GM21360 (cell line): ENCODE measurements around the gene FBXL16.

Experiments used
- ATAC-seq: cut with Tn5 transposase; IDR thresholded peaks from one replicate; pipeline ENCODE4 v1.9.1; 2021; ENCODE audit warnings: mild to moderate bottlenecking, moderate library complexity; ENCODE audit not compliant: unreplicated experiment

Gene FBXL16

GRCh38 chr16:710500-711075 is 5.0 kb upstream of the FBXL16 start:
- no peak for ATAC-seq

- ATAC-seq, result no peak
Observed at GRCh38 chr16:709566-710499, 4.2 kb upstream of the FBXL16 start.

DNA sequence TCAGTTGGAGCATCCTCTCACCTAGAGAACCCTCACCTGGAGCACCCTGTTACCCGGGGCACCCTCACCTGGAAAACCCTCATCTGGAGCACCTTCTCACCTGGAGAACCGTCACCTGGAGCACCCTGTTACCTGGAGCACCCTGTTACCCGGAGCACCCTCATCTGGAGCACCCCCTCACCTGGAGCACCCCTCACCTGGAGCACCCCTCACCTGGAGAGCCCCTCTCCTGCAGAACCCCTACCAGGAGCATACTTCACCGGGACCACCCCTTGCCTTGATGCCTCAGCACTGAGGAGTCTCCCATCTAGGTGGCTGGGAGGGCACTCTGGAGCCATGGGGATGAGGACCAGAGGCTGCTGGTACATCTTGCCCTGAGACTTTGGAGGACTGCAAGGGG is 3.4 kb upstream of the FBXL16 start:
- ATAC-seq, result no peak

DNA sequence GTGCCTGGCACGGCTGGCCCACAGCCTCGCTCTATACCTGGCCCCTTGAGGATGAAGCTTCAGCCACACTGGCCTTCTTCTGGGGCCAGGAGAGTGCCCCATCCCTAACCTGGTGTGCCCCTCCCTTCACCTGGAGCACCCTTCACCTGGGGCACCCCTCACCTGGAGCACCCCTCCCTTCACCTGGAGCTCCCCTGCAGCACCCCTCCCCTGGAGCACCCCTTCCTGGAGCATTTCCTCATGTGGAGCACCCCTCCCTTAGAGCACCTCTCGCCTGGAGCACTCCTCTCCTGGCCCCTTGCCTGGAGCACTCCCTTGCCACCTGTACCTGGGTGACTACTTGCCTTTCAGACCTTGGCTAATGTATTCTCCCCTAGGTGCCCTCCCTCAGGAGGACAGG is 2.4 kb upstream of the FBXL16 start:
- no peak for ATAC-seq

DNA sequence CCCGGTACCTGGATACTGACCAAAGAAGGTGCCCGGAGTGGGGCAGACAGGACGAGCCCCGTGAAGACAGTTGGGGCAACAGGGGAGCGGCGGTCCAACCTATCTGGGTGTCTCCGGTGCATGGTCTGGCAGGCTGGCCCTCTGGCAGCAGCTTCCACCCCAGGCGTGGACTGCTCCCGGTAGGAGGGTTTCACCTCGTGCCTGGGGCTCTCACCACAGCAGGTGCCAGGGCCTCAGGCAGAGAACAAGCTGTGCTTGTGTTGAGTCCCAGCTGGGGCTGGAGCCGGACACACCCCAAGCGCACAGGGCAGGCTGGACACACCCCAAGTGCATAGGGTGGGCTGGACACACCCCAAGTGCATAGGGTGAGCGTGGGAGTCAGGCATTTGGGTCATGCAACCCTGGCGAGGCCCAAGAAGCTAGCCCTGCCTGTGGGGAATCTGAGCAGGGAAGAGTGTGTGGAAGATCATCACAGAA is 1.5 kb upstream of the FBXL16 start:
- ATAC-seq, result no peak

GRCh38 chr16:706189-707061 is 824 bp upstream of the FBXL16 start:
- ATAC-seq, result no peak

DNA sequence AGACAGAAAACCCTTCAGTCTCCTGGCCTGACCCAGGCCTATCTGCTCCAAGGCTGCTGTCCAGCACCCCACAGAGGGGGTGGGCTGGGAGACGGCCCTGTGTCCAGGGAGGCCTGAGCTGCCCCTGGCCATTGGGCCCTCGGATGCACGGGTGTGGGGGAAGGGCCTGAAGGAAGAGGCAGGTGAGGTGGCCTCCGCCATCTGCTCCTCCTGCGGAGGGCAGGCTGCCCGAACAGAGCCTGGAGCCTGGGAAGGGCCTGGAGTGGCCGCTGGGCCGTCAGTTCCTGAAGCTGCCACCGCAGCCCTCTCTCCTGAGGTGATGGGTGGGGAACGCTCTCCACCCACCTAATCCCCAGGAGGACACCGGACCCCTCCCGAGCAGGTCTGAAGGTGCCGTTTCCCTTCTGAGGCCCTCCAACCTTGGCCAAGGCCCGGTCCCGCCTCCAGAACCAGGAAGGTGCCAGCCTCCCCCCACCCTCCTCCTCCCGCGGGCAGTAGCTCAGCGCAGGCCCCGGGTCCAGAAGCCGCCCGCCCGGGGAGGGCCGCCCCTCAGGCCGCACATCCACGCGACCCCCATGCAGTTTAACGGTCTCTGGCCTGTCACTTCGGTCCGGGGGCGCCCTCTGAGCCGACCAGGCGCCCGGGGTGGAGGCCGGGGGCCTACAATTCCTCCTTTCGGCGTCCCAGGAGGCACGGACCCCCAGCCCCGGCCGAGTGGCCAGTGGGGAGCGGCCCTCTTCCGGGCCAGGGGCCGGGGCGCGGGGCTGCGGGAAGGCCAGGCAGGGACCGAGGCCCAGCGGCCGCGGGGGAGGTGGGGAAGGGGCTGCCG is 835 bp downstream of the FBXL16 start:
- ATAC-seq, result no peak

- ATAC-seq, result no peak
Observed at GRCh38 chr16:704047-704446, 1.6 kb downstream of the FBXL16 start.

DNA sequence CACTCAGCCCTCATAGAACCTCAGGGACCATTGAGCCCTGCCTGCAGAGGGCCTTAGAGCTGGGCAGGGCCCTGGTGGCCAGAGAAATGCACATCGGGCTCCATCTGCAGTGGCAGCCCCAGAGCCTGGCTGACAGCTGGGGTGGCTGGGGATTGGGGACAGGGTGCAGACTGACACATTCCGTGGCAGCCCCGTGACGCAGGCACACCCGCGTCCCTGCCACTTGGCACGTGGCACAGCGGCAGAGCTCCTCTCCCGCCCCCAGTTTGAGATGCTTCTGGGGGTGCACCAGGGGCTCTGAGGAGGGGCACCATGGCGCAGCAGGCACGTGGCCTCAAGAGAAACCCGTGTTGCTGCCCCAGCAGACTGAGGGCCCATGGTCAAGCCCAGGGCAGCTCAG is 2.2 kb downstream of the FBXL16 start:
- ATAC-seq, result no peak

DNA sequence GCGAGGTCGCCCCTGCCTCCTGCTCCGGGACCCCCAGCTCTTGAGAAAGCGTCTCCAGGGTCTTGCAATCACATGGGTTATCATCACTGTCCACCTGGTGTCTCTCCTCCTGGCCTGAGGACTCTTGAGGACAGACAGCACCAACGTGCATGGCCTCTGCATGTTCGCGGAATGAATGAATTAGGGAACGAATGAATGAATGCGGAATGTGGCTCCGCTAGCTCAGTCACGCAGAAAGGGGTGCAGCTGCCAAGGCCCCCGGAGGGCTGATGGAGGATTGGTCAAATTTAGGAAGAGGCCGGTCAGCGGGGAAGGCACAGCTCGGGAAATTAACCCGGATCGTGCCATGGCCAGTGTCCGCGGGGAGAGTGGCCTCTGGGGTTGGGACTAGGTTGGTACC is 3.3 kb downstream of the FBXL16 start:
- ATAC-seq, result no peak

GRCh38 chr16:700684-701584 is 4.7 kb downstream of the FBXL16 start:
- ATAC-seq, result no peak

DNA sequence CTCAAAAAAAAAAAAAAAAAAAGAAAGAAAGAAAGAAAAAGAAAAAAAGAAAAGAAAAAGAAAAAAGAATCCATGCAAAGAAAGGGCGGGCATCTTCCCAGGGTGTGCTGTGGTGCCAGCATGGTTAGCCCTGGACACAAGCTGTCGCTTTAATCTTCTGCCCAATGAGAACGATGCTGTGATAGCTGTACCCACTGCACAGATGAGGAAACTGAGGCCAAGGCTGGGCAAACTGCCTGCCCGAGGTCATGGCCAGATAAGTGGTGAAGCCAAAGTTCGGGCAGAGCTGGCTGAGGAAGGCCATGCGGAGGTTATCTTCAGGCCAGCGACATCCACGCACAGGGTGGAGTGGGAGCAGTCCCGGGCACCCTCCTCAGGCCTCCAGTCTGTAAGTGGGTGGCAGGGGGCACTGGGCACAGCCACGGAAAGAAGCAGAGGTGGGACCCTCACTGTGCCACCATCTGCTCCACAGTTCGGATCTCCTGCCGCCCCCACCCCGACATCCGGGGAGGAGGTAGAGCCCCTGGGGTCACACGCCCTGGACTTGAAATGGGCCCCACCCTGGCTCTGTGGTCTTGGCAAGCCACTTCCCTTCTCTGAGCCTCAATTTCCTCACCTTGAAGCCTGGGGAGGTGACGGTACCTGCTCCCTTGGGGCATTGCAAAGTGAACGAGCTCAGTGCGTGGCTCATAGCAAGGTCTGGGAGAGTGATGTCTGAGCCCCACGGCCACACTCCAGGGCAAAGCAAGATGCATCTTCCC is 6.5 kb downstream of the FBXL16 start:
- ATAC-seq, result no peak

- no peak for ATAC-seq
Observed at GRCh38 chr16:695355-696089, 10.1 kb downstream of the FBXL16 start.

- no peak for ATAC-seq
Observed at GRCh38 chr16:694863-695354, 10.7 kb downstream of the FBXL16 start.

DNA sequence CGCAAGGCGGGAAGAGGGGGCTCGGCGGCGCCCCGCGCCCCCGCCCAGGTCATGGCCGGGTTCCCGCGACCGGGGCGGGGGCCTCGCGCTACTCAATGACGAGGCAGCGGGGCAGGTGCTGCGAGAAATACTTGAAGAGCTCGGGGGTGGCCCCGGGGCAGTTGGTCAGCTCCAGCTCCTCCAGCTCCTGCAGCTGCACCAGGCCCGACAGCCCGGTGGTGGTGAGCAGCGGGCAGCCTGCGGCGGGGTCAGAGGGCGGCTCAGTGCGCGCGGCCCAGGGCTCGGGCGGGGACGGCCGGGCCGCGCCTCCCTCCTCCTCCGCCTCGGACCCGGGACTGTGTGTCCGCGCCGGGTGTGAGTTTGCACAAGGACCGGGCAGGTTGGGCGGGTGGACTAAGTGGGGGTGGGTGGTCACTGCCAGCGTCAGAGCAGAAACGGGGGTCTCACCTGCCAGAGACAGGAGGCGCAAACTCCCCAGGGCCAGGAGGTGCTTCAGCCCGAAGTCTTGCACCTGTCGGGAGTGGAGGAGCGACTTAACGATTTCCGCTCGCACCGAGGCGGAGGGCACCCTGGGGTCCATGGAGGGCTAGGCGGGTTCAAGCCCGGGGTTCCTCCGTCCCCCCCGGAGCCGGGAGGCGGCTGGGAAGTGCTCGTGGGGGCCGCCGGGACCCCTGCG is 11.3 kb downstream of the FBXL16 start:
- no peak for ATAC-seq

- no peak for ATAC-seq
Observed at GRCh38 chr16:693766-694165, 11.8 kb downstream of the FBXL16 start.

GRCh38 chr16:693364-693763 is 12.2 kb downstream of the FBXL16 start:
- no peak for ATAC-seq
